Activated naive CD4-positive, alpha-beta T cell treated with anti-CD3 and anti-CD28 coated beads, Interleukin-2, amount 50 U/mL, for 24 hours (primary cell): ENCODE measurements around the gene FSCN2.
"Not testable (repeated sequence)": the region's sequence is repeated elsewhere in the genome, so short reads cannot be mapped to it uniquely, and the experiment has no call there.

Experiments
- H3K27ac Mint-ChIP-seq: one replicate; pipeline ENCODE4 v1.8.0; 2021; ENCODE audit warnings: mild to moderate bottlenecking, mixed read lengths
- H3K27me3 Mint-ChIP-seq: one replicate; pipeline ENCODE4 v1.8.0; 2021; ENCODE audit warnings: mixed read lengths
- H3K36me3 Mint-ChIP-seq: one replicate; pipeline ENCODE4 v1.8.0; 2021; ENCODE audit warnings: mixed read lengths
- H3K4me1 Mint-ChIP-seq: one replicate; pipeline ENCODE4 v1.8.0; 2021; ENCODE audit warnings: mixed read lengths
- H3K4me3 Mint-ChIP-seq: one replicate; pipeline ENCODE4 v1.8.0; 2021; ENCODE audit warnings: mild to moderate bottlenecking, mixed read lengths
- H3K9me3 Mint-ChIP-seq: one replicate; pipeline ENCODE4 v1.8.0; 2021; ENCODE audit warnings: mixed read lengths

FSCN2 gene

GRCh38 chr17:81526662-81527571, 1.3 kb upstream of the FSCN2 start:
- H3K27me3 Mint-ChIP-seq = peaks cover 1% of the 10 kb centered on the region

GRCh38 chr17:81528384-81528650, 140 bp downstream of the FSCN2 start:
- Mint-ChIP-seq H3K36me3 (no peaks in the 10 kb centered on the region), H3K4me3 (no peak overlapping the region), H3K27ac (no peak overlapping the region), H3K4me1 (no peaks in the 10 kb centered on the region), H3K27me3 (peaks cover under 1% of the 10 kb centered on the region), H3K9me3 (no peaks in the 10 kb centered on the region)

More at GRCh38 chr17:81526662-81527571, 1.3 kb upstream of the FSCN2 start:
- Mint-ChIP-seq H3K27ac (no peak overlapping the region), H3K4me3 (no peak overlapping the region), H3K4me1 (no peaks in the 10 kb centered on the region), H3K36me3 (no peaks in the 10 kb centered on the region), H3K9me3 (no peaks in the 10 kb centered on the region)

- H3K27ac Mint-ChIP-seq = no peak overlapping the region
- no peaks in the 10 kb centered on the region for H3K36me3 Mint-ChIP-seq
- H3K9me3 Mint-ChIP-seq = no peaks in the 10 kb centered on the region
- H3K27me3 Mint-ChIP-seq = peaks cover 1% of the 10 kb centered on the region
- no peak overlapping the region for H3K4me3 Mint-ChIP-seq
- H3K4me1 Mint-ChIP-seq = no peaks in the 10 kb centered on the region
Observed at GRCh38 chr17:81528651-81529436, 667 bp downstream of the FSCN2 start.

- Mint-ChIP-seq H3K4me3 (no peak overlapping the region), H3K9me3 (no peaks in the 10 kb centered on the region), H3K27me3 (peaks cover 1% of the 10 kb centered on the region), H3K27ac (no peak overlapping the region), H3K36me3 (no peaks in the 10 kb centered on the region), H3K4me1 (no peaks in the 10 kb centered on the region)
Observed at GRCh38 chr17:81529437-81529803, 1.2 kb downstream of the FSCN2 start.

GRCh38 chr17:81531013-81531412, 2.8 kb downstream of the FSCN2 start:
- H3K27me3 Mint-ChIP-seq, H3K27ac Mint-ChIP-seq, H3K4me1 Mint-ChIP-seq, H3K36me3 Mint-ChIP-seq, H3K4me3 Mint-ChIP-seq, H3K9me3 Mint-ChIP-seq: not testable (repeated sequence)

GRCh38 chr17:81531998-81532404, 3.8 kb downstream of the FSCN2 start:
- not testable (repeated sequence) for H3K4me1 Mint-ChIP-seq, H3K27me3 Mint-ChIP-seq, H3K4me3 Mint-ChIP-seq, H3K27ac Mint-ChIP-seq, H3K36me3 Mint-ChIP-seq, H3K9me3 Mint-ChIP-seq

GRCh38 chr17:81532490-81533287, 4.5 kb downstream of the FSCN2 start:
- Mint-ChIP-seq H3K9me3 (no peaks in the 10 kb centered on the region), H3K4me1 (no peaks in the 10 kb centered on the region), H3K27me3 (peaks cover 2% of the 10 kb centered on the region), H3K27ac (no peak overlapping the region), H3K36me3 (no peaks in the 10 kb centered on the region), H3K4me3 (no peak overlapping the region)

GRCh38 chr17:81533339-81534141, 5.4 kb downstream of the FSCN2 start:
- no peaks in the 10 kb centered on the region for H3K36me3 Mint-ChIP-seq
- H3K9me3 Mint-ChIP-seq = no peaks in the 10 kb centered on the region
- H3K27me3 Mint-ChIP-seq = peaks cover 2% of the 10 kb centered on the region
- peak overlapping the region; percentile 70 for H3K27ac Mint-ChIP-seq
- no peaks in the 10 kb centered on the region for H3K4me1 Mint-ChIP-seq
- H3K4me3 Mint-ChIP-seq = no peak overlapping the region

GRCh38 chr17:81534157-81535006, 6.2 kb downstream of the FSCN2 start:
- H3K4me1 Mint-ChIP-seq = no peaks in the 10 kb centered on the region
- no peak overlapping the region for H3K4me3 Mint-ChIP-seq
- H3K36me3 Mint-ChIP-seq = no peaks in the 10 kb centered on the region
- no peaks in the 10 kb centered on the region for H3K9me3 Mint-ChIP-seq
- no peak overlapping the region for H3K27ac Mint-ChIP-seq
- peaks cover 2% of the 10 kb centered on the region for H3K27me3 Mint-ChIP-seq

GRCh38 chr17:81535007-81535328, 6.8 kb downstream of the FSCN2 start:
- Mint-ChIP-seq H3K4me1 (no peaks in the 10 kb centered on the region), H3K36me3 (no peaks in the 10 kb centered on the region), H3K9me3 (no peaks in the 10 kb centered on the region), H3K27ac (no peak overlapping the region), H3K4me3 (no peak overlapping the region), H3K27me3 (peaks cover 2% of the 10 kb centered on the region)

GRCh38 chr17:81535480-81536298, 7.5 kb downstream of the FSCN2 start:
- Mint-ChIP-seq H3K27me3 (peaks cover 2% of the 10 kb centered on the region), H3K9me3 (no peaks in the 10 kb centered on the region), H3K27ac (no peak overlapping the region), H3K36me3 (no peaks in the 10 kb centered on the region), H3K4me1 (no peaks in the 10 kb centered on the region), H3K4me3 (no peak overlapping the region)

GRCh38 chr17:81536299-81537290, 8.4 kb downstream of the FSCN2 start:
- no peaks in the 10 kb centered on the region for H3K36me3 Mint-ChIP-seq
- H3K4me1 Mint-ChIP-seq = no peaks in the 10 kb centered on the region
- H3K9me3 Mint-ChIP-seq = no peaks in the 10 kb centered on the region
- peaks cover 2% of the 10 kb centered on the region for H3K27me3 Mint-ChIP-seq
- no peak overlapping the region for H3K4me3 Mint-ChIP-seq
- H3K27ac Mint-ChIP-seq = peak overlapping the region; percentile 31

- H3K4me1 Mint-ChIP-seq = no peaks in the 10 kb centered on the region
- H3K27me3 Mint-ChIP-seq = peaks cover 2% of the 10 kb centered on the region
- no peaks in the 10 kb centered on the region for H3K9me3 Mint-ChIP-seq
- H3K36me3 Mint-ChIP-seq = no peaks in the 10 kb centered on the region
- H3K4me3 Mint-ChIP-seq = no peak overlapping the region
- H3K27ac Mint-ChIP-seq = no peak overlapping the region
Observed at GRCh38 chr17:81537343-81537855, 9.2 kb downstream of the FSCN2 start.
